G401 (cell line): ENCODE data around the gene FIGLA. TPM values are rescaled to one million over a fixed set of nuclear protein-coding genes. Genes with fewer than 3 reads are reported as not detected.
"Not testable (repeated sequence)": the region's sequence is repeated elsewhere in the genome, so short reads cannot be mapped to it uniquely, and the experiment has no call there.

ENCODE experiments used
- DNase-seq: peaks from one replicate; pipeline ENCODE4 v3.0.0-alpha.2; 2015; ENCODE audit warnings: low spot score
- in situ Hi-C: cut with HindIII; loops from 2 replicates; pipeline ENCODE4 v1.10.0; 2016; ENCODE audit warnings: low sequenced_read_pairs, mixed read lengths
- total RNA-seq: library from RNA; depleted of rRNA; stranded (reverse); fragments of >200 nt; shearing (Covaris generic); gene quantifications from 2 replicates; pipeline ENCODE4 v1.2.3, GENCODE V29; 2014

Gene FIGLA
- total RNA-seq, 1 experiment from 2014 or later = not detected

DNA sequence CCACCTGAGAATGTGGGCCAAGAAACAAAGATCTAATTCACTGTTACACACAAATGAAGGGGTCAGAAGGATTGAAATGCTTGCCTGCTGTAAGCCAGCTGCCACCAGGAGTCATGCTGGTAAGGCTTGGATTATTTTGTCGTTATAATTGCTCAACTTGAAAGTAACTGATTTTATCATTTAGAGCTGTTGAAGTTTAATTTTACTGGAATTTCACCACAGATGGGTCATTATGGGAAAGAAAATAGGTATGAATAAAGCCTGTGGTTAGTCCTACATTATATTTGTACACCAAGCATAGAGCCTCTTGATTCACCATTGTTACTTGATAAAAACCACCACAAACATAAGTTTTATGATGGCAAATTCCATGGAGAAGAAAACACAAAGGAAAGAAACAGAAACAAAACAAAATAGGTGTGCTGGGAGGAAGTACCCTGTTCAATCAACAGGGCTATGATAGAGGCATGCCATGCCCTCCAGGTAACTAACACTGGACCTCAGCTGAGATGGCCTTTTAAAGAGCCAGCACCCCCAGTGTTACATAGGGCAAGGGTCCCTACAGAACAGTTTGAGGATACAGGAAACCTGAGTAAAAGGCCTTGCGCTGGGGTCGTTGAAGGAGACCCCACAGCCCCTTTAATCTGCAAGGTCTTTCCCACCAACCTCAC lies 27.0 kb upstream of the FIGLA start:
- in situ Hi-C loops = no loop called here
- DNase-seq = no peak

DNA sequence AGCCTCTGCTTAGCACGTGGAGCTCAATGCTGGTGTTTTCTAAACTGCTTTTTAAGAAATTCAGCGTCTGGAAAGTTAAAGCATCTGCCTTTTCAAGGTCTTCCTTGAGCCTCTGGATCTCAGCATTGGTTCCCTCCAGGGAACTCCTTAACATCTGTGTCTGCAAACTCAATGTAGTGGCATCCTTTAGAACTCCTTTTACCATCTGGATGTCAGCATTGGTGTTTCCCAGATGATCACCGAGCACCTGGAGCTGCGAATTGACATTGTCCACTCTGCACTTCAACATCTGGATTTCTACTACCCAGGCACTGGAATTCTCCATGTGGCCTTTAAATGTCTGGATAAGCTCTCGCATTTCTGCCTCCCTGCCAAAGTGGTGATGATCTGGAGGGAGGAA lies 26.3 kb upstream of the FIGLA start:
- in situ Hi-C loops = no loop called here
- DNase-seq = no peak

DNA sequence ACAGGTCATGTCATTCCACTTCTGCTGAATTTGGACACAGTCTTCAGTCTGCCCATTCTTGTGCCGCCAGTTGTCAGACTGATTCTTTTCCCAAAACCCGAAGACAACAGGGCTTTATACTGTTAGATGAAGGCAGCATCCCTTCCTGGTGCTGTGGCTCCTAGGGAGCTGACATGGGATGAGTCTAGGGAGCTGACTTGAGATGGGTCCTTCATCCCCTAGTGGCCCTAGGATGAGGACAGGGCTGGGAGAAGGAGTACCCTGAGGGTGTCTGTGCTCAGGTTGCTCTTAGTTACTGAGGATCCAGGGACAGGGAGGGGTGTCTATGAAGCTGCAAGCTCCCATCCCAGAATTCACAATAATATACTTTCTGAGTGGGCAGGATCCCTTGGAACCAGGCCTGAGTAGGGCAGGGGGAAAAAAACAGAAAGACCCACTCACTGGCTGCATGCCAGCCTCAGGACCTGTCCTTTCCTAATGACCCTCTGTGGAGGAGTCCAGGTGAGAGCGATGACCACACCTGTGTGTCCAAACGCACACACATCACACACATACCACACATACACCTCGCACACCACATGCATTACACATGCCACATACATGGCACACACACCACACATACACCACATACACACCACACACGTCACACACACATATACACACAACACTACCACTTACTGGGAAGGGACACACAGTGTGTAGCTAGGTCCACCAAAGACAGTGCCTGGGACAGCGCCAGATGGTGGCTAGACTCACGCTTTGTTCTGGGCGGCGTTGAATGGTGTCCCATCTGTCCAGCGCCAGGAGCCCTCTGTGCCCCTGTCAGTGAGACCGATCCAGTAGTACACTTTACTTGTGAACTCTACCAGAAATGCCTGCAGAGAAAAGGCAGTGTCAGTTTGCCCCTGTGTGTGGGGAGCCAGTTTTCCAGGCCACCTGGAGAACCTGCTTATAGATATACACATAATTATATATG lies 18.8 kb upstream of the FIGLA start:
- DNase-seq = no peak
- in situ Hi-C loops = no loop called here

DNA sequence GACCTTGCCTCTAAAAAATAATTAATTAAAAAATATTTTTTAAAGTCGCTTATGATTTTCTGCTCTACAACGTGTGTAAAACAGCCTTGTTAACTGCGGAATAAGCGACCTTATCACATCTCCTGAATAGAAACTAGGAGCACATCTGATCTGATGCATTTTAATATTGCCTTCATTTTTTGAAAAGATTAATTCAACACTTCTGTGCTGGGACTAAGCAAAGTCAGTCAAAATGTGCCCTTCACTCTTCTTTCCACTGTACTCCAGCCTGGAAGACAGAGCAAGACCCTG lies 17.3 kb upstream of the FIGLA start:
- in situ Hi-C loops = no loop called here
- DNase-seq = no peak

DNA sequence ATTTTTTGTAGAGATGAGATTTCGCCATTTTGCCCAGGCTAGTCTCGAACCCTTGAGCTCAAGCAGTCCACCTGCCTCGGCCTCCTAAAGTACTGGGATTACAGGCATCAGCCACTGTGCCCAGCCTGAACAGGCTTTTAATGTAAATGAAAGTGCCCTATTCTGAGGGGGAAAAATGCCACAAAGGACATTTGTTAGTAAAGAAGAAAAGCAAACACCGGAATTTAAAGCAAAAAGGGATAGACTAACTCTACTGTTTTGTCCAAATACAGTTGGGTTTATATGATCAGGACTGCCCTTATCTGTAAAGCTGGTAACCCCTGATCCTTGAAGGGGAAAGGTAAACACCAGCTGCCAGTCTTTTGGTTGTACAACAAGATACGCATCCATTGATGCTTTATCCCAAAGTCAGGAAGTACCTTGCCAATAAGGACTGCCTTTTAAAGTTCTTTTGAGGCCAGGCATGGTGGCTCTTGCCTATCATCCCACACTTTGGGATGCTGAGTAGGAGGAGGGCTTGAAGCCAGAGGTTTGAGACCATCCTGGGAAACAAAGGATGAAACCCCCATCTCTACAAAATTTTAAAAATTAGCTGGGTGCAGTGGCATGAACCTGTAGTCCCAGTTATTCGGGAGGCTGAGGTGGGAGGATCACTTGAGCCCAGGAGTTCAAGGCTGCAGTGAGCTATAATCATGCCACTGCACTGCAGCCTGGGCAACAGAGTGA lies 16.8 kb upstream of the FIGLA start:
- in situ Hi-C loops = no loop called here
- DNase-seq = no peak

DNA sequence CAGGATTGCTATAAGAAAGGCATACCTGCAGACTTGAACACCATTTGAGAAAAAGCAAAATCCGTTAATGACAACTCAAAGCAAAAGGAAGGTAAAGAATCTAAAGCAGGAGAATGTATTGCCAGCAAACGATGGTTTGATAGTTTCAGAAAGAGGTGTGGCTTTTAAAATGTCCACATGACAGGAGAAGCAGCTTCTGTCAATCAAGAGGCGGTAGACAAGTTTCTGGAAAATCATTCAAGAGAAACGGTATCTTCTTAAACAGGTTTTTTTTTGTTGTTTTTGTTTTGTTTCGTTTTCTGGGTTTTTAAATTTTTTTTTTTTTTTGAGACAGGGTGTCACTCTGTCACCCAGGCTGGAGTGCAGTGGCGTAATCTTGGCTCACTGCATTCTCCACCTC lies 16.2 kb upstream of the FIGLA start:
- in situ Hi-C loops = no loop called here
- DNase-seq = no peak

DNA sequence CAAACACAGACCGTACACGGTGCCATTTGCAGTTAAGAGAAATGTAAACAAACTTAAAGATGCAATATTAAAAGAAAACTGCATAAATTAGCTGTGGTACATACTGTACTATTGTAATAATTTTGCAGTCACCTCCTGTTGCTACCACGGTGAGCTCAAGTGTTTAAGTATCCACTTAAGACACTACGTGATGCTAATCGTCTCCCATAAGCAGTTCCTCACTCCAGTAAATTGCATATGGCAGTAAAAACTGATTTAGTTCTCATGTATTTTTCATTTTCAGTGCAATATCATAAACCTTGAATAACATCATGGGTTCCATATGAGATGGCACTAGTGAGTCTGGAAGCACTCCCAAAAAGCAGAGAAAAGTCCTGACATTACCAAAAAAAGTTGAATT lies 15.6 kb upstream of the FIGLA start:
- DNase-seq = no peak
- in situ Hi-C loops = no loop called here

DNA sequence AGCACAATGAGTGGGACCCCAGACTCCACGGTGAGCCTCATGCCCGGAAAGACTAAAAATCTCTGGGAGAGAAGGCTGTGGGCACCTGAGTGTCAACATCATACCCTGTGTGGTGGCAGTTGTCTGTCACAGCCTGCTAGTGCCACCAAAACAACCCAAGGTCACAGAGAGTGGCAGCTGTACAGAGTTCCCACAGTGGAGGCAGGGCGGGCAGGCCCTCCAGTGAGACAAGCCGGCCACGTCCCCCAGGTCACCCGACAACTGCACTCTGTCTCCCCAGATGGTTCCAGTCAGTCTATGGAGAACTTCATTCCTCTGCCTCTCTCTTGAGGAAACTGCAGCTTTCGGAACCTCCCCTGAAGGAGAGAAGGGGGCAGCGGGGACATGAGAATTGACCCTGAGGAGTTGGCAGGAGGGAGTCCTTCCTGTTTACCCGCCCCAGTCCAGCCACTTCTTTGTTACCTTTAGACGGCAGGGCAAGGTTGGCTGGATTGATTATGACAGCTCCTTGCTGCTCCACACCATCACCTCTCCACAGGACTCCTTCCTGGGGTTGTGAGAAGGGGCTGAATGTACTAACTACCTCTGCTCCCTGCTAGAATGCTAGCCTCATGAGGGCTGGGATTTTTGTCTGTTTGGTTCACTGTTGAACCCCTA lies 11.3 kb upstream of the FIGLA start:
- in situ Hi-C loops = no loop called here
- DNase-seq = no peak

DNA sequence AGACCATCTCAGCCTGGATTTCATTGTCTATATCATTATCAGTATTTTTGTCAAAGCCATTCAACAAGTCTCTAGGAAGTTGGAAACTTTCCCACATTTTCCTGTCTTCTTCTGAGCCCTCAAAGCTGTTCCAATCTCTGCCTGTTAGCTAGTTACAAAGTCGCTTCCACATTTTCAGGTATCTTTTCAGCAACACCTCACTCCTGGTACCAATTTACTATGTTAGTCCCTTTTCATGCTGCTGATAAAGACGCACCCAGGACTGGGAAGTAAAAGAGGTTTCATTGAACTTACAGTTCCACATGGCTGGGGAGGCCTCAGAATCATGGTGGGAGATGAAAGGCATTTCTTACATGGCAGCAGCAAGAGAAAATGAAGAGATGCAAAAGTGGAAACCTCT lies 9.3 kb upstream of the FIGLA start:
- DNase-seq = no peak

DNA sequence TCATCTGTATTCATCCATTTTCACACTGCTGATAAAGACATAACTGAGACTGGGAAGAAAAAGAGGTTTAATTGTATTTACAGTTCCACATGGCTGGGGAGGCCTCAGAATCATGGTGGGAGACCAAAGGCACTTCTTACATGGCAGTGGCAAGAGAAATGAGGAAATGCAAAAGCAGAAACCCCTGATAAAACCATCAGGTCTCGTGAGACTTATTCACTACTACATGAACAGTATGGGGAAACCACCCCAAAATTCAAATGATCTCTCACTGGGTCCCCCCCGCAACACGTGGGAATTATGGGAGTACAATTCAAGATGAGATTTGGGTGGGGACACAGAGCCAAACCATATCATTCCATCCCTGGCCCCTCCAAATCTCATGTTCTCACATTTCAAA lies 7.6 kb upstream of the FIGLA start:
- in situ Hi-C loops, DNase-seq: not testable (repeated sequence)

More for the DNA sequence above, 9.3 kb upstream of the FIGLA start:
- in situ Hi-C loops = no loop called here

DNA sequence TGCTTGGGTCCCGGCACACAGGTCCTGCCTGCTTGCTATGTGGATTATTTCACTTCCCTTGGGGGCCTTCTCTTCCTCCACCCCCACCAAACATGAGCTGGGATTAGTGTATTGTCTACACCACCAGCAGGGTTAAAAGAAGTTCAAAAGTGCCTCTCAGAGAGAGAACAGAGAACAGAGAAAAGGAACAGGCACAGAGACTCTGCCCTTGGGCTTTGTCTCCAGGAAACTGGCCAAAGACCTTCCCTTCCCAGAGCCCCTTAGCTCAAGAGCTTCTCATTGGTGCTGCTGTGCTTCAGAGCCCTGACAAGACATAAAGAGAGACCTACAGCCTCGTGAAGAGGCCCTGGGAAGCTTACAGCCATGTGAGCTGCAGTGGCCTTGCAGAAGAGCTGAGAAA lies 7.1 kb upstream of the FIGLA start:
- no peak for DNase-seq
- in situ Hi-C loops = no loop called here

DNA sequence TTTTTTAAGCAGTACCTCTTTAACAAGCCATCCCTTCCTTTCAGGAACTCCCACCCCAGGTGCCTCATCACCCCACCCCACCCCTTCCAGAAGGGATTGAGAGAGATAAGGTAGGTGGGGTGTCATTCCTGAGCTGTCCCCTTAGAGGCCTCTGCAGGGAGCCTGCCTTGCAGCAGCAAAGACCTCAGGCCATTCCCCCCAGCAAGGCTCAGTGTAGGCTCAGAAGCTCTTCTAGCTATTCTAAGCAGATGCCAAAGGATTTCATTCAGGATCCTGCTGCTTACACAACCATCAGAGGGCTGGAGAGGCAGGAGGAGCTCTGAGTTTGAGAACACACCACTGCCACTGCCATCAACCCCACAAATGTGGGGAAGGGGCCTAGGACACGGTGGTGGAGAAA lies 5.8 kb upstream of the FIGLA start:
- in situ Hi-C loops = no loop called here
- DNase-seq = no peak

DNA sequence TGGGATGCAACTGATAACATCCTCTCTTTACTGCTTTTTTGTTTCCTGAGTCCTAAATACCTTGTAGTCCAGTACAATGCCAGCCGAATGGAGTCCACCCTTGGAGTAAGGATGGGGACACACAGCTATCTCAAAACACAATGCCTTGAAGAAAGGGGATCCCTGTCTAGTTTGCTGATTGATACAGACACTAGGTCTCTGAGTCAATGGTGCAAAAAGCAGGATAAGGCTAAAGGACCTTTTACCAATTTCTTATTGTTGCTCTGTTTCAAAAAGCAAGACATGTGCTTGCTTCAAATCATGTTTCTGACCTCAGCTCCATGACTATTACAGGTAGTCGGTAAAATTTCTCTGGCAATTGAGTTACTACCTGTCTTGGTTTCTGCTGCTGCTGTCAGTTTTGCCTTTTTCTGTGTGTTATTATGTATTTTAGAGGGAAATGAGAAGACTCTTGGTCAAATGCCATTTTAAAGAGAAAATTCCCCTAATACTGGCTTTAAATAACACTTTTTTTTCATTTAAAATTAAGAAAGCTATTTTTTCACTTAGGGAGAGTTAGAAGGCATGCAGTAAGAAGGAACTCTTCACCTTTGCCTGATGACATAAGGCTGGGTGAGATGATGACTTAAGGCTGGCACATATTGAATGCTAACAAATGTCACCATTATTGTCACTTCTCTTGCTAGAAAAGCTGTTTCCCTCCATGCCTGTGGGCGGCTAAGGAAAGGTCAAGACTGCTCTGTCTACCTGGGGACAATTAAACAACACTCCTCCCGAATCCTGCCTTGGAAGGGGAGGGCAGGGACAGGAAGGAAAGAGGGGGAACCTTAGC lies 4.9 kb upstream of the FIGLA start:
- in situ Hi-C loops = no loop called here
- DNase-seq = no peak

DNA sequence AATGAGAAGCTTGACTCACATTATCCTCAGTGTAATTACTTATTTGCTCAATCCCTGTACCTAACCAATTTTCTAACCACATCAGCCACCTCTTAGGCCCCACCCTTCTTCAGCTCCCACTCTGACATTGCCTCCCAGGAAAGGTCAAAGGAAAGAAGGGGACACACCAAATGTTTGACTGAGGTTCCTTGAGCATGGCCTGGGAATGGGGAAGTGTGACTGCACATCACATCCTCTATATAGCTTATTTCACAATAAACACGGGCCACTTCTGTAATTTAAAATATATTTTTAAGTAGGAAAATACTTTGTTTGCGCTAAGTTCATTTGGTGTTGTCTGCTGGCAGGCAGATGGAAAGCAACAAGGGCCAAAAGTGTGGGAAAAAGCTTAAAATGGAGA lies 3.0 kb upstream of the FIGLA start:
- DNase-seq = no peak
- in situ Hi-C loops = no loop called here

DNA sequence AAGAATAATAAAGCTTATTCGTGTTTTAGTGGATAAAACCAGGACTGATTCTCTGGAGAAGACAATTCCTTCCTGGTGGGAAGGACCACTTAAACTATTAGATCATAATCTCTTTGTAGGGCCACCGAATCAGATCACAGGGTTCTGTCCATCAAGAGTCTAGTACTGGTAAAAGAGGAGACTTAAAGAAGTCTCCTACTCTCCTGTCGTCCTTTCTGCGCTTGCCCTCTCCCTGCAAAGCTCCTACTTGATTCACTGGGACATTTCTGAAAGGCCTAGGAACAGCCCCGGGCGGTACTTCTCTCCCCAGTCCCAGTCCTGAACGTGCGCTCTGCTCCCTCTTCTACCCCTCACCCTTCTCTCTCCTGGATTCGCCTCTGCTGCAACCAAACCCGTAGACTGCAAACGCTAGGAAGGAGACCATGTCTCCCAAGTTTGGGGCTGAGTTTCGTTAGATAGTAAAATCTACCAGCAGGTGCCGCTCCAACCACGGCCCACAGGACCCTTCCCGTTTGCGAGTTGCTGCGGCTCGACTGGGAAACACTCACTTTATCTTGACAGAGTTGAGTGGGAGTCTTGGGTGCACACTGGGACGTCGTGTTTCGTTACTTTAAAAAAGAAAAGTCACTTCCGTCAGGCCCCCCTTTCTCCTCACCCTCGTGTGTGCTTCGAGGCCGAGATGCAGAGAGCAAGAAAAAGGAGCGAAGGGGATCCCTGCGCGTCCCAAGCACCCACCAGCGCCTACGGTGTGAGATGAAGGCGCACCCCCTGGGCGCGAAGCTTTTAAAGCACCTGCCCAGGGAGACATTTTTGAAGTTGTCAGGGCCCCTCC lies 923 bp downstream of the FIGLA start:
- peak; percentile 70 for DNase-seq
- in situ Hi-C loops = no loop called here

DNA sequence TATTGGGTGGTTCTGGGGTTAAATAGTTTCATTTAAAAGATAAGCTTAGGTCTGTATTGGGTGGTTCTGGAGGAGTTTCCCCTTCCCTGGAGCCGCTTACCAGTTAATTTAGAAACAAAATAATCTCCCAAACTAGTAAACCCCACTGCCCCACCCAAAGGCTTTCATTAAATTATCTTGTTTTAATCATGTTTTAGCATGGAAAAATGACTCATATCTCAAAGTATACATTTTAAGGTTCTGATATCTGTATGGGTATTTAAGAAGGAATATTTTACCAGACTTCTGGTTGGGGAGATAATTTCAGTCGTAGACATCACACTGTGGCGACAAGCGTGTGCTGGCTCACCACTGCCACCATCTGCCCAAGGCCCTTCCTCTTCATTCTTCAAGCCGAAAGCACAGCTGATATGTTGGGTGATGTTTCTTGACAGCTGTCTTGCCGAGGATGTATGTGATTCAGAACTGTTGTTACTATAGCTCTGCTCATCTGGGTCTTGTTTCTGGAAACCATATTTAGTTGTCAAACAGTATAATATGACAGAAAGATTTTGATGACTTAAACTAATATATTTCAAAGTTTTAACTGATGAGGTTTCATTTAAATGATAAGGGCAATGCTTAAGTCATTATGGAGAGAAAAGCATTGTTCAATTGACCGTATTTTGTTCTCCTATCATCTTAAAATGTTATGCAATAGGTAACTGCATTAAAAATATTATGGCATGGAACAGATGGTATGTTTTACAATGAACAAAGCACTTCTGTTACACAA lies 5.1 kb downstream of the FIGLA start:
- in situ Hi-C loops = no loop called here
- peak; percentile 79 for DNase-seq

DNA sequence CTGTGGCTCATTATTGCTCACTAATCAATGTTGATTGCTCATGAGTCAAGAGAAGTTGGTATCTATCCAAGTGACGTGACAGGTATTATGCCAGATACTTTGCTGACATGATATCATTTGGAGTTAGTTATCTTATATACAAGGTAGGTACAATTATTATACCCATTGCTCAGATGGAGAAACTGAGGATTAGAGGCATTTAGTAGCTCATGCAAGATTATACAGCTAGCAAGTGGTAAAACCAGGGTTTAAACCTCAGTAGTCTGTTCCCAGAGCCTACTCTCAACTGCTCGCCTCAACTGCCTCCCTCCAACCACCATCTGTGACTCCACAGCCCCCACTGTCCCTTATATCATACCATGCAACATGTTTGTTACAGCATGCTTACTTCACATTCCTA lies 6.1 kb downstream of the FIGLA start:
- in situ Hi-C loops = no loop called here

More for the DNA sequence above, 6.1 kb downstream of the FIGLA start:
- no peak for DNase-seq
